Ishikawa (cell line): ENCODE results near the gene ABCD3.
A peak's percentile ranks its signal among the peaks of the same experiment; 100 is the strongest.

Experiments
- CEBPB ChIP-seq: IDR thresholded peaks from 2 replicates; pipeline ENCODE4 v1.6.1; 2012
- CREB1 ChIP-seq: IDR thresholded peaks from 2 replicates; pipeline ENCODE4 v1.6.1; 2012; ENCODE audit warnings: low read depth
- EGR1 ChIP-seq: IDR thresholded peaks from 2 replicates; pipeline ENCODE4 v1.6.1; 2012
- EP300 ChIP-seq: IDR thresholded peaks from 2 replicates; pipeline ENCODE4 v1.6.1; 2012; ENCODE audit warnings: borderline replicate concordance
- FOXM1 ChIP-seq: IDR thresholded peaks from 2 replicates; pipeline ENCODE4 v1.6.1; 2012; ENCODE audit warnings: low read depth, borderline replicate concordance
- NFIC ChIP-seq: IDR thresholded peaks from 2 replicates; pipeline ENCODE4 v1.6.1; 2012
- RAD21 ChIP-seq: IDR thresholded peaks from 2 replicates; pipeline ENCODE4 v1.6.1; 2012; ENCODE audit warnings: low read depth
- REST ChIP-seq: IDR thresholded peaks from 2 replicates; pipeline ENCODE4 v1.6.1; 2012; ENCODE audit warnings: low read depth, mild to moderate bottlenecking
- TAF1 ChIP-seq: IDR thresholded peaks from 2 replicates; pipeline ENCODE4 v1.6.1; 2012; ENCODE audit warnings: low read depth, mild to moderate bottlenecking
- TCF12 ChIP-seq: IDR thresholded peaks from 2 replicates; pipeline ENCODE4 v1.6.1; 2012; ENCODE audit warnings: low read depth
- TEAD4 ChIP-seq: IDR thresholded peaks from 2 replicates; pipeline ENCODE4 v1.6.1; 2012
- YY1 ChIP-seq: IDR thresholded peaks from 2 replicates; pipeline ENCODE4 v1.6.1; 2012; ENCODE audit warnings: low read depth
- ZBTB7A ChIP-seq: IDR thresholded peaks from 2 replicates; pipeline ENCODE4 v1.6.1; 2012; ENCODE audit warnings: low read depth
- TF ChIP-seq, protein P1 (sequence below): IDR thresholded peaks from 2 replicates; pipeline ENCODE4 v1.6.1; 2012
- TF ChIP-seq, protein P2 (sequence below): IDR thresholded peaks from 2 replicates; pipeline ENCODE4 v1.6.1; 2012

Gene ABCD3

DNA sequence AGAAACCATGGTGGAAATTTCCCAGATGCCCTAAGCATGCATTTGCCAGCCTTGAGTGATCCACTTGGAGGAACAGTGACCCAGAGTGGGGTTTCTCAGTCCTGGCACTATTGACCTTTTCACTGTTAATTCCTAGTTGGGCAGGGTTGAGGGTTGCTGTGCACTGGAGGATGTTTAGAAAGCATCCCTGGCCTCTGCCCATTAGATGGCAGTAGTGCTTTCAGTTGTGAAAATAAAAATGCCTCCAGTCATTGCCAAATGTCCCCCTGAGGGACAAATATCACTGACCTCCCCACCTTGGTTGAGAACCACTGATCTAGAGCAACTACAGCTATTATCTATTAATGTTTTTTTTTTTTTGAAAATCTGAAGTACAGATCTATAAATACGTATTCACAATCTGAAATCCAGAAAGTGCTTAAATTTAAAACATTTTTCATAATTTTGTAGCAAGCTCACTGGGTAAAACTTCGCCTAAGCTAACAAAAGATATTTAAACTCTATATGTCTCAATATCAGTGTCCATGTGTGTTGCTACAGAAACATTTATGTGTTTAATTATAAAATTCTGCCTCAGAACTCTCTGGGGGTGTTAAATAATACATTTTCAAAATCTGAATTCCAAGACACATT, 96.0 kb downstream of the ABCD3 start:
- TF ChIP-seq EGR1 = no peak
- TF ChIP-seq RAD21 = peak; percentile 73

- TF ChIP-seq EGR1 = no peak
- TF ChIP-seq TCF12 = no peak
- TF ChIP-seq EP300 = no peak
- TF ChIP-seq RAD21 = no peak
- no peak for TF ChIP-seq NFIC
- no peak for TF ChIP-seq TAF1
- TF ChIP-seq, protein P1, sequence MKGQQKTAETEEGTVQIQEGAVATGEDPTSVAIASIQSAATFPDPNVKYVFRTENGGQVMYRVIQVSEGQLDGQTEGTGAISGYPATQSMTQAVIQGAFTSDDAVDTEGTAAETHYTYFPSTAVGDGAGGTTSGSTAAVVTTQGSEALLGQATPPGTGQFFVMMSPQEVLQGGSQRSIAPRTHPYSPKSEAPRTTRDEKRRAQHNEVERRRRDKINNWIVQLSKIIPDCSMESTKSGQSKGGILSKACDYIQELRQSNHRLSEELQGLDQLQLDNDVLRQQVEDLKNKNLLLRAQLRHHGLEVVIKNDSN = no peak
- TF ChIP-seq CEBPB = no peak
- TF ChIP-seq, protein P2, sequence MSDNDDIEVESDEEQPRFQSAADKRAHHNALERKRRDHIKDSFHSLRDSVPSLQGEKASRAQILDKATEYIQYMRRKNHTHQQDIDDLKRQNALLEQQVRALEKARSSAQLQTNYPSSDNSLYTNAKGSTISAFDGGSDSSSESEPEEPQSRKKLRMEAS = no peak
Measured at GRCh38 chr1:94515296-94515947, 97.2 kb downstream of the ABCD3 start.

DNA sequence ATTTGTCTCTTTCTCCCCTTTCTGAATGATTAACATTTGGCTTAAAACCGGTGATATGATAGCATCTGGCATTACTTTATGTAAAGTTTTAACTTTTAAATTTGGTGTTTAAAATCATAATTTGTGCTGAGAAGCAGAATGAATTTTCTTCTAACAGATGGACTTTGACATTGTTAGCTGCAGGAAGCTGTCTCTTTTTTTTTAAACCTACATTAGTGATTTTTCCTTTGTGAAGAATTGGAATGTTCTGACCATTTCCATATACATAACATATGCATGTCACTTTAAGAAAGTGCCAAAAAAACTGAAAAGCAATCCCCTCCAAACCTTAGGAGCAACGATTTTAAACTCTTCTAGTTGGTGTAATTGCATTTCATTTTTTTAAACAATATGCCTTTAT, 101.2 kb downstream of the ABCD3 start:
- TF ChIP-seq TCF12 (no peak), TEAD4 (no peak), ZBTB7A (no peak), CEBPB (no peak)

- TF ChIP-seq TEAD4 (no peak), CREB1 (no peak), FOXM1 (no peak), RAD21 (peak; percentile 45; the same call in 1 of the 2 replicates), EGR1 (no peak)
Measured at GRCh38 chr1:94522304-94522703, 104.1 kb downstream of the ABCD3 start.

- TF ChIP-seq TCF12 = no peak
- TF ChIP-seq RAD21 = no peak
- no peak for TF ChIP-seq EP300
- TF ChIP-seq CEBPB = no peak
- TF ChIP-seq FOXM1 = no peak
- TF ChIP-seq, protein P1 = no peak
- no peak for TF ChIP-seq TEAD4
- no peak for TF ChIP-seq CREB1
- TF ChIP-seq NFIC = no peak
- no peak for TF ChIP-seq EGR1
- TF ChIP-seq, protein P2 = no peak
- no peak for TF ChIP-seq TAF1
- no peak for TF ChIP-seq REST
- no peak for TF ChIP-seq YY1
- no peak for TF ChIP-seq ZBTB7A
Measured at GRCh38 chr1:94524531-94524930, 106.3 kb downstream of the ABCD3 start.

GRCh38 chr1:94526152-94526980, 108.2 kb downstream of the ABCD3 start:
- no peak for TF ChIP-seq CEBPB
- TF ChIP-seq REST = no peak
- TF ChIP-seq TEAD4 = no peak
- TF ChIP-seq YY1 = no peak
- TF ChIP-seq RAD21 = no peak
- no peak for TF ChIP-seq FOXM1
- no peak for TF ChIP-seq ZBTB7A
- TF ChIP-seq, protein P1 = no peak
- TF ChIP-seq TCF12 = no peak
- TF ChIP-seq CREB1 = no peak
- TF ChIP-seq NFIC = no peak
- no peak for TF ChIP-seq TAF1
- no peak for TF ChIP-seq EGR1
